ENCODE measurements around the gene UCN.

UCN gene

DNA sequence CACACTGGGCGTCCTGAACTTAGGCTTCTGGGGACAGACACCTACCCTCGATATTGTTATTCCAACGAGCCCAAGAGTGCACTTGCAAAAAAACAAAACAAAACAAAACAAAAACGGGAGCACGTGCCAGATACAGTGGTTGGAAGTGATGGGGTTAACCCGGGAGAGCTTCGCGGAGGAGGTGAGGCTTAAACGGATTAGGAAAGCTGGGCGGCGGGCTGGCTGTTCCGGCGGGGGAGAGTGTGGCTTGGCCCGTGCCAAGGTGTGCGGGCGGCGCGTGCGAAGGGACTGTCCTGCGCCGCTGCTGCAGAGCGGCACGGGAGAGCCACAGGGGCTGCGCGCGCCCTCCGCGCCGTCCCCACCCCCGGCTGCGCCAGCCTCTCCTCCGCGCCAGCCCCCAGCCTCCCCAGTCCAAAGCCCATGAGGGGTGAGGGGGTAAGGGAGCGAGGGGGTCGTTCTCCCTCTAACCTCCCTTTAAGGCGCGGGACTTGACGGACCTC, 43.9 kb downstream of the UCN start (continued):
- TF ChIP-seq KLF17 (tag by site-specific recombination; IDR thresholded peaks at IDR 0.05) (peak; percentile 77; the same call in 1 of the 2 replicates), HOXC10 (CRISPR knock-in tag; IDR thresholded peaks at IDR 0.05) (no peak), ZNF677 (tag by site-specific recombination; IDR thresholded peaks at IDR 0.05) (no peak), BCL11B (tag by site-specific recombination; IDR thresholded peaks at IDR 0.05; ENCODE audit: low read depth) (no peak), ZNF558 (tag by site-specific recombination; IDR thresholded peaks at IDR 0.05) (no peak), ZNF184 (tag by site-specific recombination; IDR thresholded peaks at IDR 0.05) (no peak), ZNF132 (tag by site-specific recombination; IDR thresholded peaks at IDR 0.05; ENCODE audit: borderline replicate concordance) (no peak), ZNF423 (tag by site-specific recombination; IDR thresholded peaks at IDR 0.05) (no peak), ZNF571 (tag by site-specific recombination; IDR thresholded peaks at IDR 0.05) (no peak), ZNF211 (tag by site-specific recombination; IDR thresholded peaks at IDR 0.05; ENCODE audit: low read depth) (no peak), SP7 (tag by site-specific recombination; IDR thresholded peaks at IDR 0.05) (peak; percentile 33; the same call in 1 of the 2 replicates), HOXA7 (CRISPR knock-in tag; IDR thresholded peaks at IDR 0.05; ENCODE audit: borderline replicate concordance) (no peak), ZBTB1 (tag by site-specific recombination; IDR thresholded peaks at IDR 0.05) (no peak), HOXD13 (CRISPR knock-in tag; IDR thresholded peaks at IDR 0.05; ENCODE audit: borderline replicate concordance) (no peak), ZNF2 (tag by site-specific recombination; IDR thresholded peaks at IDR 0.05) (no peak), ZNF416 (tag by site-specific recombination; IDR thresholded peaks at IDR 0.05) (no peak), ZNF768 (tag by site-specific recombination; IDR thresholded peaks at IDR 0.05) (no peak), MZF1 (tag by site-specific recombination; IDR thresholded peaks at IDR 0.05; ENCODE audit: borderline replicate concordance) (no peak), ZNF19 (tag by site-specific recombination; IDR thresholded peaks at IDR 0.05; ENCODE audit: low read depth) (no peak), EGR2 (tag by site-specific recombination; IDR thresholded peaks at IDR 0.05; ENCODE audit: low read depth) (peak; percentile 93), GLIS2 (tag by site-specific recombination; IDR thresholded peaks at IDR 0.05) (peak; percentile 40; the same call in 1 of the 2 replicates), ZNF555 (tag by site-specific recombination; conservative IDR thresholded peaks at IDR 0.05) (no peak), ZNF621 (tag by site-specific recombination; IDR thresholded peaks at IDR 0.05) (no peak), ELK4 (IDR thresholded peaks at IDR 0.05; ENCODE audit: borderline replicate concordance, low read depth, low read length) (no peak), ZBTB7A (tag by site-specific recombination; IDR thresholded peaks at IDR 0.05; ENCODE audit: low read depth) (no peak), ZNF324 (tag by site-specific recombination; IDR thresholded peaks at IDR 0.05) (no peak), REPIN1 (tag by site-specific recombination; IDR thresholded peaks at IDR 0.05; ENCODE audit: low read depth) (no peak), ZSCAN23 (tag by site-specific recombination; IDR thresholded peaks at IDR 0.05) (no peak), ZNF248 (tag by site-specific recombination; IDR thresholded peaks at IDR 0.05) (no peak), WT1 (tag by site-specific recombination; IDR thresholded peaks at IDR 0.05) (no peak), YY2 (tag by site-specific recombination; IDR thresholded peaks at IDR 0.05) (no peak)
- TF ChIP-seq, protein P1, sequence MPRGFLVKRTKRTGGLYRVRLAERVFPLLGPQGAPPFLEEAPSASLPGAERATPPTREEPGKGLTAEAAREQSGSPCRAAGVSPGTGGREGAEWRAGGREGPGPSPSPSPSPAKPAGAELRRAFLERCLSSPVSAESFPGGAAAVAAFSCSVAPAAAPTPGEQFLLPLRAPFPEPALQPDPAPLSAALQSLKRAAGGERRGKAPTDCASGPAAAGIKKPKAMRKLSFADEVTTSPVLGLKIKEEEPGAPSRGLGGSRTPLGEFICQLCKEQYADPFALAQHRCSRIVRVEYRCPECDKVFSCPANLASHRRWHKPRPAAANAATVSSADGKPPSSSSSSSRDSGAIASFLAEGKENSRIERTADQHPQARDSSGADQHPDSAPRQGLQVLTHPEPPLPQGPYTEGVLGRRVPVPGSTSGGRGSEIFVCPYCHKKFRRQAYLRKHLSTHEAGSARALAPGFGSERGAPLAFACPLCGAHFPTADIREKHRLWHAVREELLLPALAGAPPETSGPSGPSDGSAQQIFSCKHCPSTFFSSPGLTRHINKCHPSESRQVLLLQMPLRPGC (tag by site-specific recombination; IDR thresholded peaks at IDR 0.05): no peak
- TF ChIP-seq, protein P2, sequence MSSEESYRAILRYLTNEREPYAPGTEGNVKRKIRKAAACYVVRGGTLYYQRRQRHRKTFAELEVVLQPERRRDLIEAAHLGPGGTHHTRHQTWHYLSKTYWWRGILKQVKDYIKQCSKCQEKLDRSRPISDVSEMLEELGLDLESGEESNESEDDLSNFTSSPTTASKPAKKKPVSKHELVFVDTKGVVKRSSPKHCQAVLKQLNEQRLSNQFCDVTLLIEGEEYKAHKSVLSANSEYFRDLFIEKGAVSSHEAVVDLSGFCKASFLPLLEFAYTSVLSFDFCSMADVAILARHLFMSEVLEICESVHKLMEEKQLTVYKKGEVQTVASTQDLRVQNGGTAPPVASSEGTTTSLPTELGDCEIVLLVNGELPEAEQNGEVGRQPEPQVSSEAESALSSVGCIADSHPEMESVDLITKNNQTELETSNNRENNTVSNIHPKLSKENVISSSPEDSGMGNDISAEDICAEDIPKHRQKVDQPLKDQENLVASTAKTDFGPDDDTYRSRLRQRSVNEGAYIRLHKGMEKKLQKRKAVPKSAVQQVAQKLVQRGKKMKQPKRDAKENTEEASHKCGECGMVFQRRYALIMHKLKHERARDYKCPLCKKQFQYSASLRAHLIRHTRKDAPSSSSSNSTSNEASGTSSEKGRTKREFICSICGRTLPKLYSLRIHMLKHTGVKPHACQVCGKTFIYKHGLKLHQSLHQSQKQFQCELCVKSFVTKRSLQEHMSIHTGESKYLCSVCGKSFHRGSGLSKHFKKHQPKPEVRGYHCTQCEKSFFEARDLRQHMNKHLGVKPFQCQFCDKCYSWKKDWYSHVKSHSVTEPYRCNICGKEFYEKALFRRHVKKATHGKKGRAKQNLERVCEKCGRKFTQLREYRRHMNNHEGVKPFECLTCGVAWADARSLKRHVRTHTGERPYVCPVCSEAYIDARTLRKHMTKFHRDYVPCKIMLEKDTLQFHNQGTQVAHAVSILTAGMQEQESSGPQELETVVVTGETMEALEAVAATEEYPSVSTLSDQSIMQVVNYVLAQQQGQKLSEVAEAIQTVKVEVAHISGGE (tag by site-specific recombination; conservative IDR thresholded peaks at IDR 0.05; ENCODE audit: low read depth): no peak
- TF ChIP-seq, protein P3, sequence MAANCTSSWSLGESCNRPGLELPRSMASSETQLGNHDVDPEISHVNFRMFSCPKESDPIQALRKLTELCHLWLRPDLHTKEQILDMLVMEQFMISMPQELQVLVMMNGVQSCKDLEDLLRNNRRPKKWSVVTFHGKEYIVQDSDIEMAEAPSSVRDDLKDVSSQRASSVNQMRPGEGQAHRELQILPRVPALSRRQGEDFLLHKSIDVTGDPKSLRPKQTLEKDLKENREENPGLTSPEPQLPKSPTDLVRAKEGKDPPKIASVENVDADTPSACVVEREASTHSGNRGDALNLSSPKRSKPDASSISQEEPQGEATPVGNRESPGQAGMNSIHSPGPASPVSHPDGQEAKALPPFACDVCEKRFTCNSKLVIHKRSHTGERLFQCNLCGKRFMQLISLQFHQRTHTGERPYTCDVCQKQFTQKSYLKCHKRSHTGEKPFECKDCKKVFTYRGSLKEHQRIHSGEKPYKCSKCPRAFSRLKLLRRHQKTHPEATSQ (tag by site-specific recombination; IDR thresholded peaks at IDR 0.05): no peak; the same call in 1 of the 2 replicates

All from HEK293 (cell line).